IPS-18a (cell line): ENCODE results near the gene SDHA.
"Not testable (repeated sequence)": the region's sequence is repeated elsewhere in the genome, so short reads cannot be mapped to it uniquely, and the experiment has no call there.

ENCODE experiments used
- H3K27ac ChIP-seq: one replicate; pipeline ENCODE4 v1.5.1; 2013; ENCODE audit warnings: low read length
- H3K27me3 ChIP-seq: one replicate; pipeline ENCODE4 v1.6.1; 2013; ENCODE audit warnings: mild to moderate bottlenecking, low read length; ENCODE audit not compliant: control insufficient read depth, insufficient read depth
- H3K36me3 ChIP-seq: one replicate; pipeline ENCODE4 v1.6.1; 2013; ENCODE audit warnings: low read depth, low read length; ENCODE audit not compliant: control insufficient read depth
- H3K4me1 ChIP-seq: one replicate; pipeline ENCODE4 v1.6.1; 2013; ENCODE audit warnings: low read depth, low read length; ENCODE audit not compliant: control insufficient read depth
- H3K4me3 ChIP-seq: one replicate; pipeline ENCODE4 v1.5.1; 2013; ENCODE audit warnings: low read length
- H3K9ac ChIP-seq: one replicate; pipeline ENCODE4 v1.6.1; 2013; ENCODE audit warnings: mild to moderate bottlenecking, low read length, moderate library complexity
- H3K9me3 ChIP-seq: one replicate; pipeline ENCODE4 v1.6.1; 2013; ENCODE audit warnings: low read depth, low read length; ENCODE audit not compliant: control insufficient read depth

SDHA gene

GRCh38 chr5:278646-279045 is 60.5 kb downstream of the SDHA start:
- Histone ChIP-seq H3K9ac (no peak overlapping the region), H3K9me3 (peaks cover 12% of the 10 kb centered on the region), H3K4me3 (no peak overlapping the region), H3K27me3 (no peaks in the 10 kb centered on the region), H3K4me1 (no peaks in the 10 kb centered on the region), H3K27ac (no peak overlapping the region), H3K36me3 (peaks cover 11% of the 10 kb centered on the region)

- H3K36me3 ChIP-seq: not testable (repeated sequence)
These were observed 61.0 kb downstream of the SDHA start for GRCh38 chr5:279051-279665.

DNA sequence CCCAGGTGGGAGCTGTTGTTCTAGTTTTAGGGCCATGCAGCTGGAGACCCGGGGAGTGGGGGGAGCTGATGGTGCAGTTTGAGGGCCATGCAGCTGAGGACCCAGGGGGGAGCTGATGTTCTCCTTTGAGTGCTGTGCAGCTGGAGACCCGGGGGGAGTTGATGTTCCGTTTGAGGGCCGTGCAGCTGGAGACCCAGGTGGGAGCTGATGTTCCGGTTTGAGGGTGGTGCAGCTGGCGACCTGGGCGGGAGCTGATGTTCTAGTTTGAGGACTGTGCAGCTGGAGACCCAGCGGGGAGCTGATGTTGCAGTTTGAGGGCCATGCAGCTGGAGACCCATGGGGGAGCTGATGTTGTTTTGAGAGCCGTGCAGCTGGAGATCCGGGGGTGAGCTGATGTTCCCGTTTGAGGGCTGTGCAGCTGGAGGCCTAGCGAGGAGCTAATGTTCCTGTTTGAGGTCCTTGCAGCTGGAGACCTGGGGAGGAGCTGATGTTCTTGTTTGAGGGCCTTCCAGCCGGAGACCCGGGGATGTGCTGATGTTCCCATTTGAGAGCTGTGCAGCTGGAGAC is 68.0 kb downstream of the SDHA start:
- Histone ChIP-seq H3K4me3 (no peak overlapping the region), H3K4me1 (no peaks in the 10 kb centered on the region), H3K27ac (no peak overlapping the region), H3K9me3 (peaks cover 12% of the 10 kb centered on the region), H3K9ac (no peak overlapping the region), H3K36me3 (peaks cover 3% of the 10 kb centered on the region), H3K27me3 (no peaks in the 10 kb centered on the region)

More at GRCh38 chr5:279051-279665, 61.0 kb downstream of the SDHA start:
- not testable (repeated sequence) for H3K27ac ChIP-seq, H3K9ac ChIP-seq, H3K4me3 ChIP-seq, H3K27me3 ChIP-seq, H3K4me1 ChIP-seq
- peaks cover 12% of the 10 kb centered on the region for H3K9me3 ChIP-seq

DNA sequence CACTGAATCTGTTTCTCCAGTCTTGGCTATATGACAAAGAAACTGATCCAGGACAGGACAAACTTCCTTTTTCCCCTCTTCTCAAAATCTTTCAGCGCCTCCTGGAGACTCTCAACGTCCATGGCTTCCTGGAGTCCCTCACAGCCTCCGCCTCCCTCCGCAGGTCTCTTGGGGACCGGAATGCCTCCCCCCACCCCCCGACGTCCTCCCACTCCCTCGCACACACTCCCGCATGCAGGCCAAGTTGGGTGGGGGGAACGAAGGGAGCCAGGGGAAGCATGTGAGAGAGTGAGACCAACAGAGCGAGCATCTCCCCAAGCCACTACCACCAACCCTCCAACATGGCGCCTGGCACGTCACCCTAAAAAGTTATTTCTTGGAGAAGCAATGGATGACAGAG is 72.1 kb downstream of the SDHA start:
- not testable (repeated sequence) for H3K27ac ChIP-seq, H3K27me3 ChIP-seq, H3K36me3 ChIP-seq, H3K4me3 ChIP-seq, H3K4me1 ChIP-seq, H3K9me3 ChIP-seq, H3K9ac ChIP-seq

DNA sequence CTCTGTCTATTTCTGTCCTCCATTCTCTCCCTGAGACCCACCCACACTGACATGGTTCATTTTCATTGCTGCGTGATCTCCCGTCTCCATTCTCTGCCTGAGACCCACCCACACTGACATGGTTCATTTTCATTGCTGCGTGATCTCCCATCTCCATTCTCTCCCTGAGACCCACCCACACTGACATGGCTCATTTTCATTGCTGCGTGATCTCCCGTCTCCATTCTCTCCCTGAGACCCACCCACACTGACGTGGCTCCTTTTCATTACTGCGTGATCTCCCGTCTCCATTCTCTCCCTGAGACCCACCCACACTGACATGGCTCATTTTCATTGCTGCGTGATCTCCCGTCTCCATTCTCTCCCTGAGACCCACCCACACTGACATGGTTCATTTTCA is 73.2 kb downstream of the SDHA start:
- not testable (repeated sequence) for H3K36me3 ChIP-seq, H3K4me1 ChIP-seq, H3K9ac ChIP-seq, H3K27ac ChIP-seq, H3K27me3 ChIP-seq, H3K9me3 ChIP-seq, H3K4me3 ChIP-seq

DNA sequence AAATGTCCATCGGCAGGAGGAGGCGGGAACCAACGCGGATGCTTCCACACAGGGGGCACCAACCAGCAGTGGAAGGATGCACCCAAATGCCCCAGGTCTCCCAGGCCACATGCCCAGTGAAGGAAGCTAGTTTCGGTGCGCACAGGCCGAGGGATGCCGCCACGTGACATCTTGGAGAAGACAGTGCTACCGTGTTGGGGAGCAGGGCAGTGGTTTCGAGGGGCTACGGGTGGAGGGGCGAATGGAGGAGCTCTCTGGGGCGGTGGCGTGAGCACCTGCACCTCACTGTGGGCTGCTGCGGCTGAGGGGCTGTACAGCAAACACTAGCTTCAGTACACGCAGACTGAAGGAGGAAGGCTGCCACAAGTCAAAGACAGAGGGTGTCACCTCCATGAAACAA is 76.7 kb downstream of the SDHA start:
- H3K27ac ChIP-seq, H3K4me3 ChIP-seq, H3K9me3 ChIP-seq, H3K27me3 ChIP-seq, H3K36me3 ChIP-seq, H3K4me1 ChIP-seq, H3K9ac ChIP-seq: not testable (repeated sequence)

GRCh38 chr5:296207-296606 is 78.1 kb downstream of the SDHA start:
- H3K9me3 ChIP-seq, H3K4me1 ChIP-seq, H3K27me3 ChIP-seq: not testable (repeated sequence)

GRCh38 chr5:296954-297353 is 78.8 kb downstream of the SDHA start:
- not testable (repeated sequence) for H3K4me3 ChIP-seq, H3K36me3 ChIP-seq, H3K4me1 ChIP-seq, H3K9me3 ChIP-seq, H3K9ac ChIP-seq, H3K27me3 ChIP-seq, H3K27ac ChIP-seq

More at GRCh38 chr5:296207-296606, 78.1 kb downstream of the SDHA start:
- not testable (repeated sequence) for H3K27ac ChIP-seq, H3K4me3 ChIP-seq, H3K36me3 ChIP-seq, H3K9ac ChIP-seq

GRCh38 chr5:297448-297847 is 79.3 kb downstream of the SDHA start:
- H3K9me3 ChIP-seq, H3K9ac ChIP-seq, H3K36me3 ChIP-seq, H3K27me3 ChIP-seq, H3K27ac ChIP-seq, H3K4me1 ChIP-seq, H3K4me3 ChIP-seq: not testable (repeated sequence)

DNA sequence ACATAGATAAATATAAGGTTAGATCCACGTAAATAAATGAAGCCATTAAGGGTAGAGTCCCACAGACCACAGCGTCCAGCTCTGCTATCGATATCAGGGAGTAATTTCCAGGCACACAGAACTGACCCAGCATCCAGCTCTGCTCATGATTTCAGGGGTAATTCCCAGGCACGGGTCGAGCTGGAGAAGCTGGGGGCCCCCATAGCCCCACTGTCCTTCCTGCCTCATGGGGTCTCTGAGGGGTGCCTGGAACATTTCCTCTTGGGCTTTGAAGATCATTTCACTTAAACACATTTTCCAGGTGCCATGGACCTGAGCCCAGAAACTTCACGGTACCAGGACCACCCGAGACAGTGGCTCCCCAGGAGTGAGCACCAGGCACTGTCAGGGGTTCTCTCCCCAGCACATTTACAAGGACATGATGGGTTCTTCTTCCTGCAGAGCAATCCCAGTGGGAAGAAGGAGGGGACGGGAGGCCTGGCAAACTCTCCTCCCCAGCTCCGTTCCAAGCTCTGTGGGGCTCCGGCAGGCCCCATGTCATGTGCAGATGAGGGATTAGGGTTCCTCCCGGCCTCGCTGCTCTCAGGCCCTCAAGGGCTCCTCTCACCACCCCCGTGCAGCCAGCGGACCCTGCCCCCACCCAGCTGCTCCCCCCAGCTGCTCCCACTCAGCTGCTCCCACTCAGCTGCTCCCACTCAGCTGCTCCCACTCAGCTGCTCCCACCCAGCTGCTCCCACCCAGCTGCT is 80.0 kb downstream of the SDHA start:
- H3K27me3 ChIP-seq, H3K4me3 ChIP-seq, H3K27ac ChIP-seq, H3K36me3 ChIP-seq, H3K4me1 ChIP-seq, H3K9ac ChIP-seq, H3K9me3 ChIP-seq: not testable (repeated sequence)

DNA sequence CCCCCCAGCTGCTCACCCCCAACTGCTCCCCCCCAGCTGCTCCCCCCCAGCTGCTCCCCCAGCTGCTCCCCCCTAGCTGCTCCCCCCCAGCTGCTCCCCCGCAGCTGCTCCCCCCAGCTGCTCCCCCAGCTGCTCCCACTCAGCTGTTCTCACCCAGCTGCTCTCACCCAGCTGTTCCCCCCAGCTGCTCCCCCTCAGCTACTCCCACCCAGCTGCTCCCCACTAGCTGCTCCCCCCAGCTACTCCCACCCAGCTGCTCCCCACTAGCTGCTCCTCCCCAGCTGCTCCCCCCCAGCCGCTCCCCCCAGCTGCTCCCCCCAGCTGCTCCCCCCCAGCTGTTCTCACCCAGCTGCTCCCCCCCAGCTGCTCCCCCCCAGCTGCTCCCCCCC is 80.6 kb downstream of the SDHA start:
- H3K36me3 ChIP-seq: no peaks in the 10 kb centered on the region
- no peak overlapping the region for H3K9ac ChIP-seq
- peaks cover 9% of the 10 kb centered on the region for H3K4me1 ChIP-seq
- H3K27ac ChIP-seq: no peak overlapping the region
- H3K9me3 ChIP-seq: no peaks in the 10 kb centered on the region
- no peaks in the 10 kb centered on the region for H3K27me3 ChIP-seq
- no peak overlapping the region for H3K4me3 ChIP-seq

DNA sequence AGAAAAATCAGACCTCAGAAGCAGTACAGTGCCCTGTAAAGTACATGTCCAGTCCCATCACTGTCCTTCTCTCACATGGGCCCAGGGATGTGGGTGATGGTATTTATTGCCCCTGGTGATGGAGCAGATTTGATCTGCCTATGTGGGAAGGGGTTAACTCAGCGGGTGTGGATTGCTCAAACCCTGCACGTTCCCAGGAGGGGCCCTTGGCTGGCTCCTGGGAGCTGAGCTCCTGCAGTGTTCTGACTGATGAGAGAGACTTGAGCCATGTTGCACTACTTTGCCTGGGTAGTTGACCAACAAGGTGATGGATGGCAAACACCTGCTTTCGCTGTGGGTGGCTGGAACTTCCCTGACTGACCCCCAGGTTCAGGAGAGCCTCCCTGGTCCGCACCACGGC is 81.8 kb downstream of the SDHA start:
- H3K9me3 ChIP-seq, H3K4me1 ChIP-seq, H3K9ac ChIP-seq, H3K27me3 ChIP-seq, H3K36me3 ChIP-seq, H3K4me3 ChIP-seq, H3K27ac ChIP-seq: not testable (repeated sequence)
